A673 (cell line): ENCODE measurements around the gene PEX14. TPM values are rescaled to one million over a fixed set of nuclear protein-coding genes. Genes with fewer than 3 reads are reported as not detected.

ENCODE experiments used
- BruUV-seq: library from RNA; stranded (reverse); fragments of 400-500 nt; replicated peaks from 2 replicates; lab custom pipeline; 2021; lab: Mats Ljungman, UMichigan
- CTCF ChIA-PET: fragments of 300-600 bp; sonication (Branson Sonifier 250); formaldehyde crosslinking; loops from one replicate; lab custom pipeline; 2022; ENCODE audit warnings: antibody characterized with exemption; lab: Charles Lee
- POLR2A ChIA-PET: fragments of 300-600 bp; sonication (Branson Sonifier 250); formaldehyde crosslinking; loops from one replicate; lab custom pipeline; 2022; ENCODE audit warnings: antibody characterized with exemption; ENCODE audit not compliant: low non-redundant PET; lab: Charles Lee
- DNase-seq: peaks from one replicate; pipeline ENCODE4 v3.0.0-alpha.2; 2015; ENCODE audit warnings: low spot score
- H3K27ac ChIP-seq: fragments of 200-600 bp; sonication (generic); 2 replicates; pipeline ENCODE4 v1.5.1; 2016; ENCODE audit warnings: mixed run types, low read depth, mild to moderate bottlenecking, mixed read lengths, antibody characterized with exemption, low read length; ENCODE audit not compliant: poor library complexity, severe bottlenecking
- H3K27me3 ChIP-seq: fragments of 200-600 bp; sonication (generic); replicated peaks from 2 replicates; pipeline ENCODE4 v1.6.1; 2017; ENCODE audit warnings: mixed run types, low read depth, mild to moderate bottlenecking, mixed read lengths, antibody characterized with exemption, low read length; ENCODE audit not compliant: insufficient read depth, poor library complexity
- H3K36me3 ChIP-seq: fragments of 200-600 bp; sonication (generic); 2 replicates; pipeline ENCODE4 v1.6.1; 2016; ENCODE audit warnings: mixed run types, mild to moderate bottlenecking, mixed read lengths, antibody characterized with exemption, low read length; ENCODE audit not compliant: insufficient read depth, poor library complexity, severe bottlenecking
- H3K4me1 ChIP-seq: fragments of 200-600 bp; sonication (generic); 2 replicates; pipeline ENCODE4 v1.6.1; 2017; ENCODE audit warnings: mixed run types, mild to moderate bottlenecking, mixed read lengths, antibody characterized with exemption, low read length; ENCODE audit not compliant: insufficient read depth, poor library complexity, severe bottlenecking
- H3K4me3 ChIP-seq: fragments of 200-600 bp; sonication (generic); 2 replicates; pipeline ENCODE4 v1.5.1; 2016; ENCODE audit warnings: low read depth, mixed run types, mild to moderate bottlenecking, mixed read lengths, low read length; ENCODE audit not compliant: poor library complexity, severe bottlenecking
- H3K9me3 ChIP-seq: fragments of 200-600 bp; sonication (generic); 2 replicates; pipeline ENCODE4 v1.6.1; 2016; ENCODE audit warnings: mixed run types, low read depth, mild to moderate bottlenecking, mixed read lengths, antibody characterized with exemption, low read length; ENCODE audit not compliant: poor library complexity, severe bottlenecking
- EZH2 ChIP-seq: fragments of 200-600 bp; sonication (generic); IDR thresholded peaks from 2 replicates; pipeline ENCODE4 v1.6.1; 2017; ENCODE audit warnings: borderline replicate concordance, low read depth, mild to moderate bottlenecking, mixed read lengths, antibody characterized with exemption, low read length; ENCODE audit not compliant: poor library complexity, severe bottlenecking
- intact Hi-C: fragments of 100-400 bp; cut with micrococcal nuclease; formaldehyde crosslinking; loops from one replicate; pipeline ENCODE4 v1.10.0; 2022; ENCODE audit not compliant: unreplicated experiment
- total RNA-seq: library from RNA; stranded (reverse); gene quantifications from 2 replicates; pipeline ENCODE4 v1.2.3, GENCODE V29; 2021
- TF ChIP-seq, protein P1 (sequence below): fragments of 300-800, 200-600 bp; sonication (generic); conservative IDR thresholded peaks from 2 replicates; pipeline ENCODE4 v1.5.1; 2017; ENCODE audit warnings: low read depth, mild to moderate bottlenecking, antibody characterized with exemption, low read length, moderate library complexity, mixed read lengths

The PEX14 gene
- total RNA-seq, 1 experiment from 2014 or later: 26.8 TPM

DNA sequence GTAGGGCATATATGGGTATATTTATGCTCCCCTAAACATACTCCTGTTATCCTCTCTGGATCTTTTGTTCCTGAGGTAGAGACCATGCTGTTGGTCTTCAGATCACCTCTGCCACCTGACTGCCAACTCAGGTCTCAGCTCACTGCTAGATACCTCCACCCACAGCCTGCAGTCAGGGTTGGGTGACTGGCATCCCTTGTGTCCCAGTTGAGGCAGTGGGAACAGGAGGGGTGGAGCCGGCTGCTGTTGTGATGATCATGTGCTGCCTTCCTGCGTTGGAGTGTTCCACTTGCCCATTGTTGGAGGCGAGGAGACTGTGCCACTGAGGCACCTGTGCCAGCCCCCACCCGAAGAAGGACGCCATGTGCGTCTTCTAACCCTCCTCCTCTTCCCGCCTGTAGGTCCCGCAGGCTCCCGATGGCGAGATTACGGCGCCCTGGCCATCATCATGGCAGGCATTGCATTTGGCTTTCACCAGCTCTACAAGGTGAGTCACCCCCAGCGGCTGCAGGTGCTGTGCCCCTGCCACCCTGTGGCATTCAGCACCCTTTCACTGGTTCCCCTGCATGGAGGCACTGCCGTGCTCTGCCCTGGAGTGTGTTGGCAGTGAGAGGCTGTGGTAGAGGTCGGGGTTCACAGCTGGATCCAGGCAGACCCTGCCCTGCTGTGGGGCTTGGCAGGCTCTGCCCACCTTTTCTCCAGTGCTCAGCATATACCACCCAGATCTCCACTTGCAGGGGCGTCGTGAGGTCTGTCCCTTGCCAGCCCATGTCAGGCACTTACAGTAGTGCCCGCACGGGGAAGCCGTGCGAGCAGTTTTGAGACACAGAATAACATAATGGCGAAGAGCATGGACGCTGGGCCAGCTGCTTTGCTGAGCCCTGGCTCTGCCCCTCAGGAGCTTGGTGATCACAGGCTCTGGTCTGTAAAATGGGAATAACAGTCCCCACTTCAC, 143.5 kb downstream of the PEX14 start:
- POLR2A ChIA-PET: no interaction called here
- DNase-seq: no peak

DNA sequence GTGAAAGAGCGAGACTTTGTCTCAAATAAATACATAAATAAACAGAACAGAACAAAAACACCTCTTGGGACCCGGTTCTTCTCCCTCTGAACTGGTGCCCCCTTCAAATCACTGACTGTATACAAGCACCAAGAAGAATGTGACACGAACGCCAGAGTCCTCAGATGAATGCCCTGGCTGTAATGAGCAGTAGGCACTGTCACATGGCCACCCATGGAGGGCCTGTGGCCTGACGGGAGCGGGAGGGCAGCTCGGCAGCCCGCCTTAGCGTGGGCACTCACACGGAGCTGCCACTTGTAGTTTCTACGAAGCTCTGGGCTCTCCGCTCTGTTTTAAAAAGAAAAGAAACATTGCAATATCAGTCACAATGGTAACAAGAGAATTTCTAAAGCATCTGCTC, 146.0 kb downstream of the PEX14 start:
- H3K27me3 ChIP-seq: no peaks in the 10 kb centered on the region
- intact Hi-C loops: no loop called here
- BruUV-seq: no TSS peak
- ChIA-PET CTCF (no interaction called here), POLR2A (no interaction called here)
- no peak for DNase-seq
- H3K4me3 ChIP-seq: no peak overlapping the region
- peaks cover 2% of the 10 kb centered on the region for H3K36me3 ChIP-seq
- H3K4me1 ChIP-seq: peaks cover 3% of the 10 kb centered on the region
- H3K27ac ChIP-seq: no peak overlapping the region
- TF ChIP-seq EZH2: no peak
- TF ChIP-seq, protein P1, sequence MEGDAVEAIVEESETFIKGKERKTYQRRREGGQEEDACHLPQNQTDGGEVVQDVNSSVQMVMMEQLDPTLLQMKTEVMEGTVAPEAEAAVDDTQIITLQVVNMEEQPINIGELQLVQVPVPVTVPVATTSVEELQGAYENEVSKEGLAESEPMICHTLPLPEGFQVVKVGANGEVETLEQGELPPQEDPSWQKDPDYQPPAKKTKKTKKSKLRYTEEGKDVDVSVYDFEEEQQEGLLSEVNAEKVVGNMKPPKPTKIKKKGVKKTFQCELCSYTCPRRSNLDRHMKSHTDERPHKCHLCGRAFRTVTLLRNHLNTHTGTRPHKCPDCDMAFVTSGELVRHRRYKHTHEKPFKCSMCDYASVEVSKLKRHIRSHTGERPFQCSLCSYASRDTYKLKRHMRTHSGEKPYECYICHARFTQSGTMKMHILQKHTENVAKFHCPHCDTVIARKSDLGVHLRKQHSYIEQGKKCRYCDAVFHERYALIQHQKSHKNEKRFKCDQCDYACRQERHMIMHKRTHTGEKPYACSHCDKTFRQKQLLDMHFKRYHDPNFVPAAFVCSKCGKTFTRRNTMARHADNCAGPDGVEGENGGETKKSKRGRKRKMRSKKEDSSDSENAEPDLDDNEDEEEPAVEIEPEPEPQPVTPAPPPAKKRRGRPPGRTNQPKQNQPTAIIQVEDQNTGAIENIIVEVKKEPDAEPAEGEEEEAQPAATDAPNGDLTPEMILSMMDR: no peak
- no peaks in the 10 kb centered on the region for H3K9me3 ChIP-seq

More for the DNA sequence above, 143.5 kb downstream of the PEX14 start:
- no peaks in the 10 kb centered on the region for H3K27me3 ChIP-seq
- no TSS peak for BruUV-seq
- H3K27ac ChIP-seq: no peak overlapping the region
- no peak overlapping the region for H3K4me3 ChIP-seq
- CTCF ChIA-PET: no interaction called here
- no peaks in the 10 kb centered on the region for H3K36me3 ChIP-seq
- no peaks in the 10 kb centered on the region for H3K9me3 ChIP-seq
- peaks cover 20% of the 10 kb centered on the region for H3K4me1 ChIP-seq
- intact Hi-C loops: no loop called here
- no peak for TF ChIP-seq EZH2
- TF ChIP-seq, protein P1: no peak

DNA sequence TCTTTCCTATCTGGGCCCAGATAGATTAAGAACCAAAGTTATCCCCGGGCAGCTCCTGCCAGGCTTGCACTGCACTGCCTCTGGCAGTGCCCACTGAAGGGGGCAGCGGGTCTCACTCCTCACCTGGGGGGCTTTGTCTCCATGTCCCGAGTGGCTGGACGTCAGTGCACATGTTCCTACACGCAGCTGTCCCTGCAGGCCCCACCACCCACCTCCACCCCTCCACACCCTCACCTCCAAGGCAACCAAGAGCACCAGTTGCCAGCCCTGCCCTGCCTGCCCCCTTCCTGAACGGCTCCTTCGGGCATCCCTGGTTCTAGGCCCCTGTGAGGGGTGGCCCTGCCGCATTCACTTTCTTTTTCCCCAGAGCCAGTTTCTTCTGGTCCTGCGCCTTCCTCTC, 147.2 kb downstream of the PEX14 start:
- H3K4me1 ChIP-seq: no peaks in the 10 kb centered on the region
- TF ChIP-seq, protein P1: no peak
- TF ChIP-seq EZH2: no peak
- H3K9me3 ChIP-seq: no peaks in the 10 kb centered on the region
- H3K27ac ChIP-seq: no peak overlapping the region
- peaks cover 2% of the 10 kb centered on the region for H3K36me3 ChIP-seq
- POLR2A ChIA-PET: no interaction called here
- no peak overlapping the region for H3K4me3 ChIP-seq
- CTCF ChIA-PET: no interaction called here
- BruUV-seq: no TSS peak
- DNase-seq: no peak
- no peaks in the 10 kb centered on the region for H3K27me3 ChIP-seq
- intact Hi-C loops: no loop called here
